PC-9 (cell line): ENCODE measurements around the gene TNFSF9. TPM values are rescaled to one million over a fixed set of nuclear protein-coding genes. Genes with fewer than 3 reads are reported as not detected.
A peak's percentile ranks its signal among the peaks of the same experiment; 100 is the strongest.

ENCODE experiments used
- BruUV-seq: library from RNA; stranded (reverse); fragments of 400-500 nt; replicated peaks from 2 replicates; lab custom pipeline; 2021; lab: Mats Ljungman, UMichigan
- CTCF ChIA-PET: fragments of 300-600 bp; sonication (Branson Sonifier 250); formaldehyde crosslinking; loops from one replicate; lab custom pipeline; 2022; ENCODE audit warnings: antibody characterized with exemption; lab: Charles Lee
- POLR2A ChIA-PET: fragments of 300-600 bp; sonication (Branson Sonifier 250); formaldehyde crosslinking; loops from one replicate; lab custom pipeline; 2022; ENCODE audit warnings: antibody characterized with exemption; ENCODE audit not compliant: unreplicated experiment; lab: Charles Lee
- DNase-seq, 2 experiments: peaks; one replicate each; pipeline versions ENCODE4 v3.0.0 to v3.0.0-alpha.2; 2015 to 2022; ENCODE audit warnings: mixed read lengths in 1 of 2
- H2AFZ ChIP-seq: fragments of 200-600 bp; sonication (generic); 2 replicates; pipeline ENCODE4 v1.8.1; 2017; ENCODE audit warnings: antibody characterized with exemption
- H3F3A ChIP-seq: fragments of 200-600 bp; sonication (generic); 2 replicates; pipeline ENCODE4 v1.8.1; 2017; ENCODE audit warnings: antibody characterized with exemption, mild to moderate bottlenecking, low read depth; ENCODE audit not compliant: insufficient read depth
- H3K27ac ChIP-seq: fragments of 200-600 bp; sonication (generic); 2 replicates; pipeline ENCODE4 v1.6.1; 2016; ENCODE audit warnings: mixed run types
- H3K27me3 ChIP-seq: fragments of 200-600 bp; sonication (generic); 2 replicates; pipeline ENCODE4 v1.6.1; 2016; ENCODE audit warnings: low read depth, mixed run types; ENCODE audit not compliant: insufficient read depth
- H3K36me3 ChIP-seq: fragments of 200-600 bp; sonication (generic); 2 replicates; pipeline ENCODE4 v1.6.1; 2016; ENCODE audit warnings: low read depth, mixed run types
- H3K4me1 ChIP-seq: fragments of 200-600 bp; sonication (generic); replicated peaks from 2 replicates; pipeline ENCODE4 v1.6.1; 2016; ENCODE audit warnings: mixed run types; ENCODE audit not compliant: insufficient read depth
- H3K4me2 ChIP-seq: fragments of 200-600 bp; sonication (generic); 2 replicates; pipeline ENCODE4 v1.6.1; 2017; ENCODE audit warnings: mixed run types
- H3K4me3 ChIP-seq: fragments of 200-600 bp; sonication (generic); 2 replicates; pipeline ENCODE4 v1.6.1; 2016; ENCODE audit warnings: mixed run types
- H3K79me2 ChIP-seq: fragments of 200-600 bp; sonication (generic); 2 replicates; pipeline ENCODE4 v1.6.1; 2017; ENCODE audit warnings: low read depth, mixed run types
- H3K9me2 ChIP-seq: fragments of 200-600 bp; sonication (generic); 2 replicates; pipeline ENCODE4 v1.8.1; 2017; ENCODE audit warnings: mild to moderate bottlenecking; ENCODE audit not compliant: insufficient read depth
- H3K9me3 ChIP-seq: fragments of 200-600 bp; sonication (generic); 2 replicates; pipeline ENCODE4 v1.8.1; 2016; ENCODE audit warnings: low read depth; ENCODE audit not compliant: insufficient read depth
- H4K20me1 ChIP-seq: fragments of 200-600 bp; sonication (generic); 2 replicates; pipeline ENCODE4 v1.8.1; 2017; ENCODE audit not compliant: insufficient read depth
- EZH2 ChIP-seq: fragments of 200-600 bp; sonication (generic); IDR thresholded peaks from 2 replicates; pipeline ENCODE4 v1.8.0; 2017; ENCODE audit warnings: antibody characterized with exemption, low read depth
- intact Hi-C: fragments of 100-400 bp; cut with micrococcal nuclease; formaldehyde crosslinking; loops from one replicate; pipeline ENCODE4 v1.10.0; 2022; ENCODE audit not compliant: unreplicated experiment
- total RNA-seq: library from RNA; stranded (reverse); gene quantifications from 2 replicates; pipeline ENCODE4 v1.2.3, GENCODE V29; 2021
- TF ChIP-seq, protein P1 (sequence below): fragments of 200-600 bp; sonication (generic); conservative IDR thresholded peaks from 2 replicates; pipeline ENCODE4 v1.6.1; 2017; ENCODE audit warnings: mixed run types, antibody characterized with exemption, mild to moderate bottlenecking, moderate library complexity

Gene TNFSF9
- total RNA-seq, 1 experiment from 2014 or later: 11.2 TPM

DNA sequence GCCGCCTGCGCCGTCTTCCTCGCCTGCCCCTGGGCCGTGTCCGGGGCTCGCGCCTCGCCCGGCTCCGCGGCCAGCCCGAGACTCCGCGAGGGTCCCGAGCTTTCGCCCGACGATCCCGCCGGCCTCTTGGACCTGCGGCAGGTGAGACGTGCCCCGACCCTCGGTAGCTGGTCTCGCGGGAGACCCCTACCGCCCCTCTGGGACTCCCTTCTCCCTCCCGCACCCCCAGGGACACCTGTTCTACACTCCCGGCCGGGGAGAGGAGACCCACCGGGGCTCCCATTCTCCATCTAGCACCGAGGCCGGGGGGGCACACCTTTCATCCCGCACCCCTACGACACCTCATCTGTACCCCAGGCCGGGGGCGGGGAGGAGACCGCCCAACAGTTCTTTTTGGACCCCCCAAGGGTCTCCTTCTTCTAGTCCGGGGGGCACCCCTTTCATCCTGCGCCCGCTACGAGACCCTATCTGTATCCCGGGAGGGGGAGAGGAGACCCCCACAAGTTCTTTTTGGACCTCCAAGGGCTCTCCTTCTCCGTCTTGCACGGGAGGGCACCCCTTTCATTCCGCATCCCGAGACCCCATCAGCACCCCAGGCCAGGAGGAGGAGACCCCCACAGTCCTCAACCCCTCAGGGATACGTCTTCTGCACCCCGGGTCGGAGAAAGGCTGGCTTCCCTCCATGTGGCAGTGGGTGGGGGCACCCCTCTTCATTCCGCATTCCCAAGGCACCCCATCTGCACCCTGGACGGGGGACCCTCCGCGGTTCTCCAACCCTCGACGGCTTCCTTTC, 533 bp downstream of the TNFSF9 start:
- CTCF ChIA-PET: no interaction called here
- Histone ChIP-seq H3F3A (no peaks in the 10 kb centered on the region), H3K27me3 (no peaks in the 10 kb centered on the region), H4K20me1 (no peaks in the 10 kb centered on the region), H3K4me3 (peak overlapping the region; percentile 90), H3K36me3 (no peaks in the 10 kb centered on the region), H2AFZ (no peak overlapping the region), H3K4me1 (peaks cover 5% of the 10 kb centered on the region; the same call in 1 of the 2 replicates), H3K9me2 (no peaks in the 10 kb centered on the region), H3K27ac (no peak overlapping the region), H3K4me2 (peak overlapping the region; percentile 85), H3K79me2 (peaks cover 15% of the 10 kb centered on the region), H3K9me3 (no peaks in the 10 kb centered on the region)
- POLR2A ChIA-PET: interaction anchor here (0.7 to 1.3 kb wide), 8 partner anchors 9 to 296 kb away, joined by 3 to 7 read pairs (median 6); partner anchors contain the start of genes GPR108, KHSRP and SLC25A23
- intact Hi-C loops: no loop called here
- BruUV-seq: TSS peak; percentile 72
- DNase-seq: no peak
- no peak for TF ChIP-seq EZH2
- TF ChIP-seq, protein P1, sequence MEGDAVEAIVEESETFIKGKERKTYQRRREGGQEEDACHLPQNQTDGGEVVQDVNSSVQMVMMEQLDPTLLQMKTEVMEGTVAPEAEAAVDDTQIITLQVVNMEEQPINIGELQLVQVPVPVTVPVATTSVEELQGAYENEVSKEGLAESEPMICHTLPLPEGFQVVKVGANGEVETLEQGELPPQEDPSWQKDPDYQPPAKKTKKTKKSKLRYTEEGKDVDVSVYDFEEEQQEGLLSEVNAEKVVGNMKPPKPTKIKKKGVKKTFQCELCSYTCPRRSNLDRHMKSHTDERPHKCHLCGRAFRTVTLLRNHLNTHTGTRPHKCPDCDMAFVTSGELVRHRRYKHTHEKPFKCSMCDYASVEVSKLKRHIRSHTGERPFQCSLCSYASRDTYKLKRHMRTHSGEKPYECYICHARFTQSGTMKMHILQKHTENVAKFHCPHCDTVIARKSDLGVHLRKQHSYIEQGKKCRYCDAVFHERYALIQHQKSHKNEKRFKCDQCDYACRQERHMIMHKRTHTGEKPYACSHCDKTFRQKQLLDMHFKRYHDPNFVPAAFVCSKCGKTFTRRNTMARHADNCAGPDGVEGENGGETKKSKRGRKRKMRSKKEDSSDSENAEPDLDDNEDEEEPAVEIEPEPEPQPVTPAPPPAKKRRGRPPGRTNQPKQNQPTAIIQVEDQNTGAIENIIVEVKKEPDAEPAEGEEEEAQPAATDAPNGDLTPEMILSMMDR: no peak

DNA sequence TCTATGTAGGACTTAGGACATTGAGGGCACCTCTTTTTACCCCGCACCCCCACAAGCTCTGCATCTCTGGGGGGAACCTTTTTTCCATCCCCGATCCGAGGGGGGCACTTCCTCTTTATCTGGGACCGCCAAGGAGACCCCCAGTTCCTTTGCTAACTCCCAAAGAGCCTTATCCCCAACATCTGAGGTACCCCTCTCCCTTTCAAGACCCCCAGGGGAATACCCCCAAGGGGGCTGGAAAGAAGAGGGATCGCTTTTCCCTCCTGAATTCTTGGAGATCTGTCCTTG, 1.1 kb downstream of the TNFSF9 start:
- Histone ChIP-seq H3K27ac (no peak overlapping the region), H3K4me1 (peaks cover 5% of the 10 kb centered on the region; the same call in 1 of the 2 replicates), H2AFZ (no peak overlapping the region), H3K9me3 (no peaks in the 10 kb centered on the region), H4K20me1 (no peaks in the 10 kb centered on the region), H3F3A (peaks cover under 1% of the 10 kb centered on the region), H3K4me2 (peak overlapping the region; percentile 85), H3K36me3 (no peaks in the 10 kb centered on the region), H3K4me3 (peak overlapping the region; percentile 90; the same call in 1 of the 2 replicates), H3K79me2 (peaks cover 15% of the 10 kb centered on the region), H3K27me3 (no peaks in the 10 kb centered on the region), H3K9me2 (no peaks in the 10 kb centered on the region)
- no peak for DNase-seq
- TF ChIP-seq EZH2: no peak
- TF ChIP-seq, protein P1: no peak
- ChIA-PET CTCF (no interaction called here), POLR2A (no interaction called here)
- BruUV-seq: no TSS peak
- intact Hi-C loops: no loop called here

DNA sequence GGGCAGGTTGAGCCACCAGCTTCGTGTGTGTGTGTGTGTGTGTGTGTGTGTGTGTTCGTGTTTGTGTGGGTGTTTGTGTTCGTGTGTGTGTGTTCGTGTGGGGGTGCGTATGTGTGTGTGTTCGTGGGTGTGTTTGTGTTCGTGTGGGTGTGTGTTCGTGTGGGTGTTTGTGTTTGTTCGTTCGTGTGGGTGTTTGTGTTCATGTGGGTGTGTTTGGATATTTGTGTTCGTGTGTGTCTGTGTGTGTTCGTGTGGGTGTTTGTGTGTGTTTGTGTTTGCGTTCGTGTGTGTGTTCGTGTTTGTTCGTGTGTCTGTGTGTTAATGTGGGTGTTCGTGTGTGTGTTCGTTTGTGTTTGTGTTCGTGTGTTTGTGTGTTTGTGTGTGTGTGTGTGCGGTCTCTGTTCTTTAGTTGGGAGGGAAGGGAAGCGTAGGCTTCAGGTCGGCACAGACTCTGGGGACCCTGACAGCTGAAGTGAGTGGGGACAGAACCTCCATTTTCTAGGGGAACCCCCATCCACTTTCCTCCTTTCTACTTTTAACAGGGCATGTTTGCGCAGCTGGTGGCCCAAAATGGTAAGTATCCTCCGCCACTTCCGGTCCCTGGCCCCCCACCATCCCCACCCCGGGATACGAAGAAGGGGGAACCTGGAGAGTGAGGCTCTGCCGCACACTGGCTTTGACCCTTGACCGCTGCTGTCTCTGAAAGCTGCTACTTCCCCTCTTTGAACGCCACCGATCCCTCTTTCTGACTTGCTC, 1.6 kb downstream of the TNFSF9 start:
- no peaks in the 10 kb centered on the region for H3K27me3 ChIP-seq
- H3K36me3 ChIP-seq: no peaks in the 10 kb centered on the region
- peak overlapping the region; percentile 90; the same call in 1 of the 2 replicates for H3K4me3 ChIP-seq
- peak overlapping the region; percentile 85 for H3K4me2 ChIP-seq
- H3K9me3 ChIP-seq: no peaks in the 10 kb centered on the region
- TF ChIP-seq EZH2: no peak
- TF ChIP-seq, protein P1: no peak
- intact Hi-C loops: no loop called here
- H4K20me1 ChIP-seq: no peaks in the 10 kb centered on the region
- BruUV-seq: no TSS peak
- CTCF ChIA-PET: no interaction called here
- H3K9me2 ChIP-seq: no peaks in the 10 kb centered on the region
- peaks cover 6% of the 10 kb centered on the region for H3F3A ChIP-seq
- H3K79me2 ChIP-seq: peaks cover 15% of the 10 kb centered on the region
- no peak overlapping the region for H2AFZ ChIP-seq
- POLR2A ChIA-PET: no interaction called here
- H3K27ac ChIP-seq: no peak overlapping the region
- DNase-seq: no peak
- H3K4me1 ChIP-seq: peaks cover 5% of the 10 kb centered on the region; the same call in 1 of the 2 replicates
